Measurements from ENCODE around the gene GREB1L. TPM values are rescaled to one million over a fixed set of nuclear protein-coding genes. Genes with fewer than 3 reads are reported as not detected.

The GREB1L gene
- total RNA-seq, 2 experiments from 2014 or later, result not detected

DNA sequence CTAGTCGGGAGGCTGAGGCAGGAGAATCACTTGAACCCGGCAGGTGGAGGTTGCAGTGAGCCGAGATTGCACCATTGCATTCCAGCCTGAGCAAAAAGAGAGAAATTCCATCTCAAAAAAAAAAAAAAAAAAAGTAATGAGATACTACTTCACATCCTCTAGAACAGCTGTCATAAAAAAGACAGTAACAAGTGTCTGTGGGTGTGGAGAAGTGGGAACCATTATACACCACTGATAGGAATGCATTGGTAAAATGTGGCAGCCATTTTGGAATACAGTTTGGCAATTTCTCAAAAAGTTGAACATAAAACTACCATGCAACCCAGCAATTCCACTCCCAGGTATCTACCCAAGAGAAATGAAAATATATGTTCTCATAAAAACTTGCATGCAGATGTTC, 166.6 kb downstream of the GREB1L start:
- TF ChIP-seq, protein P1, sequence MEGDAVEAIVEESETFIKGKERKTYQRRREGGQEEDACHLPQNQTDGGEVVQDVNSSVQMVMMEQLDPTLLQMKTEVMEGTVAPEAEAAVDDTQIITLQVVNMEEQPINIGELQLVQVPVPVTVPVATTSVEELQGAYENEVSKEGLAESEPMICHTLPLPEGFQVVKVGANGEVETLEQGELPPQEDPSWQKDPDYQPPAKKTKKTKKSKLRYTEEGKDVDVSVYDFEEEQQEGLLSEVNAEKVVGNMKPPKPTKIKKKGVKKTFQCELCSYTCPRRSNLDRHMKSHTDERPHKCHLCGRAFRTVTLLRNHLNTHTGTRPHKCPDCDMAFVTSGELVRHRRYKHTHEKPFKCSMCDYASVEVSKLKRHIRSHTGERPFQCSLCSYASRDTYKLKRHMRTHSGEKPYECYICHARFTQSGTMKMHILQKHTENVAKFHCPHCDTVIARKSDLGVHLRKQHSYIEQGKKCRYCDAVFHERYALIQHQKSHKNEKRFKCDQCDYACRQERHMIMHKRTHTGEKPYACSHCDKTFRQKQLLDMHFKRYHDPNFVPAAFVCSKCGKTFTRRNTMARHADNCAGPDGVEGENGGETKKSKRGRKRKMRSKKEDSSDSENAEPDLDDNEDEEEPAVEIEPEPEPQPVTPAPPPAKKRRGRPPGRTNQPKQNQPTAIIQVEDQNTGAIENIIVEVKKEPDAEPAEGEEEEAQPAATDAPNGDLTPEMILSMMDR (conservative IDR thresholded peaks at IDR 0.05; ENCODE audit: low read length), result no peak
- no peak for TF ChIP-seq EZH2phosphoT487 (IDR thresholded peaks at IDR 0.05; ENCODE audit: borderline replicate concordance, low read depth, low read length)
- H2AFZ ChIP-seq (ENCODE audit: low read length), result no peak overlapping the region
- no TSS peak for BruUV-seq (replicated peaks)
- H3K4me1 ChIP-seq (ENCODE audit: insufficient read depth, low read length, poor library complexity, severe bottlenecking), result no peaks in the 10 kb centered on the region
- ChIA-PET CTCF (ENCODE audit: unreplicated experiment) (no interaction called here), POLR2A (interaction anchor here (0.7 to 0.9 kb wide), 2 partner anchors 53 to 124 kb away, joined by 3 to 5 read pairs; no protein-coding TSS in a partner anchor)
- H3K27ac ChIP-seq (ENCODE audit: low read depth, low read length, poor library complexity, severe bottlenecking), result no peak overlapping the region
- intact Hi-C loops (cut with micrococcal nuclease; ENCODE audit: unreplicated experiment), result loop anchor here (10.0 kb wide), 1 partner anchor 214 kb away; no protein-coding TSS in a partner anchor
- no peak for DNase-seq (ENCODE audit: low spot score)
- H3K4me2 ChIP-seq (ENCODE audit: low read length), result no peak overlapping the region
- no peaks in the 10 kb centered on the region for H4K20me1 ChIP-seq (ENCODE audit: insufficient read depth, low read length)
- H3K9me2 ChIP-seq (ENCODE audit: insufficient read depth, low read length), result no peaks in the 10 kb centered on the region
- no peak overlapping the region for H3K4me3 ChIP-seq (ENCODE audit: low read depth, low read length, poor library complexity, severe bottlenecking)
- H3K36me3 ChIP-seq (ENCODE audit: insufficient read depth, low read length), result no peaks in the 10 kb centered on the region
- no peaks in the 10 kb centered on the region for H3K9me3 ChIP-seq (ENCODE audit: low read length)
- H3K79me2 ChIP-seq (ENCODE audit: insufficient read depth, low read depth, low read length), result no peaks in the 10 kb centered on the region

DNA sequence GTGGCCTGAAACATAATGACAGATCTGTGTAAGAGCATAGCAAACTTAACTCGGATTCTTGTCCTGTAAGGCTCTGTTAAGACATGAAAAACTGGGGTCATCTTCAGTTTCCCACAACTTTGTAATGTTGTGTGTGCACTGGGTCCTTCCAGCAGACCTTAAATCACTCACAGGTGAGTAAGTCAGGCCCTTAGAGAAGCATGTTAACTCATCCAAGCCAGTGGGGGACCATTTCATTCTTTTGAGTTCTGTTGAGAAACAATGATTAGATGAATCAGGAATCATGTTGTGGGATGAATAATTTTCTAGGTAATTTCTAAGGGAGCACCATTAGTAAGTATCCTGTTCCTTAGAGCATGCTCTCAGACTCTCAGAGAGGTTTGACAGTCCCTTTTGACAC, 191.4 kb downstream of the GREB1L start:
- Histone ChIP-seq H3K4me3 (ENCODE audit: low read depth, low read length, poor library complexity, severe bottlenecking) (no peak overlapping the region), H3K4me2 (ENCODE audit: low read length) (no peak overlapping the region), H3K9me3 (ENCODE audit: low read length) (no peaks in the 10 kb centered on the region), H3K79me2 (ENCODE audit: insufficient read depth, low read depth, low read length) (no peaks in the 10 kb centered on the region), H3K27ac (ENCODE audit: low read depth, low read length, poor library complexity, severe bottlenecking) (no peak overlapping the region), H3K9me2 (ENCODE audit: insufficient read depth, low read length) (no peaks in the 10 kb centered on the region), H4K20me1 (ENCODE audit: insufficient read depth, low read length) (no peaks in the 10 kb centered on the region), H3K4me1 (ENCODE audit: insufficient read depth, low read length, poor library complexity, severe bottlenecking) (no peaks in the 10 kb centered on the region), H3K36me3 (ENCODE audit: insufficient read depth, low read length) (no peaks in the 10 kb centered on the region), H2AFZ (ENCODE audit: low read length) (no peak overlapping the region)
- DNase-seq (ENCODE audit: low spot score), result no peak
- no TSS peak for BruUV-seq (replicated peaks)
- intact Hi-C loops (cut with micrococcal nuclease; ENCODE audit: unreplicated experiment), result no loop called here
- POLR2A ChIA-PET, result interaction anchor here (1.1 kb wide), 1 partner anchor 10 kb away, joined by 3 read pairs; no protein-coding TSS in a partner anchor
- TF ChIP-seq EZH2phosphoT487 (IDR thresholded peaks at IDR 0.05; ENCODE audit: borderline replicate concordance, low read depth, low read length), result no peak
- TF ChIP-seq, protein P1 (conservative IDR thresholded peaks at IDR 0.05; ENCODE audit: low read length), result no peak
- CTCF ChIA-PET (ENCODE audit: unreplicated experiment), result no interaction called here

DNA sequence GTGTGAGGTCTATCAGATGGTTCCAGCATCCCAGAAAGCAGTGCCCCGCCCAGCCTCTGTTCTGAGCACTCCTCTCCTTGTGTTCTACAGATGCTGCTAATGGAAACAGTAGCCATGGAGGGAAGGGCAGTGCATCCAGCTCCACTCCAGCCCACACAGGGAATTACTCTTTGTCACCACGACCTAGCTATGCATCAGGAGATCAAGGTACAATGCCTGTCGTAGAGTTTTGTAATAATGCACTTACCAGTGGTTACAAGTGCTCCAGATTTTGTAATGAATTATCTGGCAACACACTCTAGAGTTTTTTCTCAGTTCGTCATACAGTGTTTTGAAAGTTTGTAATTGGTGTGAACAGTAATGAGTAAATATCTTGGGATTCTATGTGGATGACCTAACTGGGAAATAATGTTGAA, 197.4 kb downstream of the GREB1L start:
- no peaks in the 10 kb centered on the region for H4K20me1 ChIP-seq (ENCODE audit: insufficient read depth, low read length)
- no TSS peak for BruUV-seq (replicated peaks)
- H2AFZ ChIP-seq (ENCODE audit: low read length), result no peak overlapping the region
- no peak for DNase-seq (ENCODE audit: low spot score)
- no peaks in the 10 kb centered on the region for H3K79me2 ChIP-seq (ENCODE audit: insufficient read depth, low read depth, low read length)
- H3K4me1 ChIP-seq (ENCODE audit: insufficient read depth, low read length, poor library complexity, severe bottlenecking), result no peaks in the 10 kb centered on the region
- H3K36me3 ChIP-seq (ENCODE audit: insufficient read depth, low read length), result no peaks in the 10 kb centered on the region
- H3K4me3 ChIP-seq (ENCODE audit: low read depth, low read length, poor library complexity, severe bottlenecking), result no peak overlapping the region
- CTCF ChIA-PET (ENCODE audit: unreplicated experiment), result no interaction called here
- no peak overlapping the region for H3K4me2 ChIP-seq (ENCODE audit: low read length)
- H3K9me3 ChIP-seq (ENCODE audit: low read length), result no peaks in the 10 kb centered on the region
- intact Hi-C loops (cut with micrococcal nuclease; ENCODE audit: unreplicated experiment), result no loop called here
- H3K9me2 ChIP-seq (ENCODE audit: insufficient read depth, low read length), result no peaks in the 10 kb centered on the region
- POLR2A ChIA-PET, result no interaction called here
- H3K27ac ChIP-seq (ENCODE audit: low read depth, low read length, poor library complexity, severe bottlenecking), result no peak overlapping the region
- no peak for TF ChIP-seq EZH2phosphoT487 (IDR thresholded peaks at IDR 0.05; ENCODE audit: borderline replicate concordance, low read depth, low read length)
- TF ChIP-seq, protein P1 (conservative IDR thresholded peaks at IDR 0.05; ENCODE audit: low read length), result no peak
